Dermis microvascular lymphatic vessel endothelial cell (primary cell): ENCODE measurements around the gene PRKACG. TPM values are rescaled to one million over a fixed set of nuclear protein-coding genes. Genes with fewer than 3 reads are reported as not detected.
"Not testable (repeated sequence)": the region's sequence is repeated elsewhere in the genome, so short reads cannot be mapped to it uniquely, and the experiment has no call there.

Experiments used
- DNase-seq, 2 donors: peaks; one replicate each; pipeline versions ENCODE4 v3.0.0 to v3.0.0-alpha.2; 2010; ENCODE audit warnings: low read depth in 2 of 2
- total RNA-seq: library from RNA; depleted of rRNA; stranded (reverse); fragments of >200 nt; gene quantifications from 2 replicates; pipeline ENCODE4 v1.2.1, GENCODE V29; 2014

Gene PRKACG
- total RNA-seq = not detected in 2 replicates

GRCh38 chr9:69014013-69014412 lies at the start of gene PRKACG:
PRKACG (minus strand) TSS chr9:69014113; CDS start chr9:69014092, 21 bp downstream.
- no peak for DNase-seq

GRCh38 chr9:69062195-69062594 lies 48.3 kb upstream of the PRKACG start:
- no peak for DNase-seq

- no peak for DNase-seq
These were observed 46.9 kb upstream of the PRKACG start for GRCh38 chr9:69060766-69061165.

- DNase-seq = no peak
These were observed 44.2 kb upstream of the PRKACG start for GRCh38 chr9:69058101-69058500.

GRCh38 chr9:69056191-69056815 lies 42.4 kb upstream of the PRKACG start:
- no peak for DNase-seq

GRCh38 chr9:69054989-69055388 lies 41.1 kb upstream of the PRKACG start:
- DNase-seq = no peak

GRCh38 chr9:69050936-69051335 lies 37.0 kb upstream of the PRKACG start:
- DNase-seq = not testable (repeated sequence)

GRCh38 chr9:69049094-69049493 lies 35.2 kb upstream of the PRKACG start:
- no peak for DNase-seq

GRCh38 chr9:69047371-69047770 lies 33.5 kb upstream of the PRKACG start:
- no peak for DNase-seq

GRCh38 chr9:69046723-69047122 lies 32.8 kb upstream of the PRKACG start:
- DNase-seq = no peak

- no peak for DNase-seq
These were observed 31.9 kb upstream of the PRKACG start for GRCh38 chr9:69045821-69046220.

- DNase-seq = peak in 1 of 2 donors; percentile 54
These were observed 30.6 kb upstream of the PRKACG start for GRCh38 chr9:69044240-69045219.

GRCh38 chr9:69040646-69041045 lies 26.7 kb upstream of the PRKACG start:
- DNase-seq = no peak

- no peak for DNase-seq
These were observed 22.9 kb upstream of the PRKACG start for GRCh38 chr9:69036799-69037198.

GRCh38 chr9:69036309-69036708 lies 22.4 kb upstream of the PRKACG start:
- DNase-seq = peak in 1 of 2 donors; percentile 36

- peak; percentile 62 to 85 for DNase-seq
These were observed 21.8 kb upstream of the PRKACG start, which contains the start of gene FXN for GRCh38 chr9:69035438-69036308. FXN (plus strand) TSS chr9:69035752; CDS start chr9:69035783, 31 bp downstream.

GRCh38 chr9:69034071-69034470 lies 20.2 kb upstream of the PRKACG start:
- DNase-seq = no peak

- DNase-seq = peak in 1 of 2 donors; percentile 53
These were observed 17.1 kb upstream of the PRKACG start for GRCh38 chr9:69030851-69031645.

GRCh38 chr9:69029535-69029934 lies 15.6 kb upstream of the PRKACG start:
- no peak for DNase-seq

GRCh38 chr9:69028754-69029153 lies 14.8 kb upstream of the PRKACG start:
- no peak for DNase-seq
